Heart left ventricle (tissue), 16 donors: ENCODE measurements around the gene IL1RL2. TPM values are rescaled to one million over a fixed set of nuclear protein-coding genes. Genes with fewer than 3 reads are reported as not detected.
A peak's percentile ranks its signal among the peaks of the same experiment; 100 is the strongest.

Source experiments
- ATAC-seq, 4 donors: fragments of 200-7000 bp; cut with Tn5 transposase; one replicate each; pipeline ENCODE4 v1.9.1; 2020 to 2022; ENCODE audit warnings: moderate library complexity in 4 of 4, mild to moderate bottlenecking in 3 of 4, moderate number of reproducible peaks in 1 of 4
- DNase-seq, 5 donors: peaks; one replicate each; pipeline ENCODE4 v3.0.0-alpha.2; 2020
- H3K27ac ChIP-seq, 12 donors: fragments of 200-600 bp; sonication (generic) in 4 of 12; one replicate each; pipeline versions ENCODE4 v1.5.0 to v1.8.0; 2016 to 2022; ENCODE audit warnings: mild to moderate bottlenecking in 2 of 12
- H3K27me3 ChIP-seq, 9 donors: fragments of 200-600 bp; sonication (generic) in 2 of 9; one replicate each; pipeline versions ENCODE4 v1.5.1 to v1.8.0; 2016 to 2022; ENCODE audit warnings: mild to moderate bottlenecking in 3 of 9
- H3K36me3 ChIP-seq, 9 donors: fragments of 200-600 bp; sonication (generic) in 2 of 9; one replicate each; pipeline versions ENCODE4 v1.5.0 to v1.8.0; 2018 to 2022; ENCODE audit warnings: mild to moderate bottlenecking in 2 of 9
- H3K4me1 ChIP-seq, 12 donors: fragments of 200-600 bp; sonication (generic) in 4 of 12; one replicate each; pipeline versions ENCODE4 v1.5.0 to v1.8.0; 2016 to 2022; ENCODE audit warnings: mild to moderate bottlenecking in 3 of 12
- H3K4me3 ChIP-seq, 12 donors: fragments of 200-600 bp; sonication (generic) in 4 of 12; one replicate each; pipeline versions ENCODE4 v1.5.0 to v1.8.0; 2017 to 2022; ENCODE audit warnings: mild to moderate bottlenecking in 9 of 12, moderate library complexity in 4 of 12
- H3K9me3 ChIP-seq, 12 donors: fragments of 200-600 bp; sonication (generic) in 4 of 12; one replicate each; pipeline versions ENCODE4 v1.5.0 to v1.8.0; 2016 to 2022; ENCODE audit warnings: mild to moderate bottlenecking in 1 of 12
- POLR2A ChIP-seq, 2 donors: fragments of 450-650 bp; IDR thresholded peaks; one replicate each; pipeline ENCODE4 v1.6.1; 2017; ENCODE audit warnings: antibody characterized with exemption in 2 of 2, mild to moderate bottlenecking in 2 of 2, moderate library complexity in 2 of 2
- WGBS, 4 donors: extraction: QIAGEN DNeasy Blood & Tissue Kit in 2 of 4; methylation state at CpG; one replicate each; pipeline versions ENCODE4 v1.1.5 to v1.1.7; 2013 to 2018; 5-methylcytosine and 5-hydroxymethylcytosine counted together
- intact Hi-C, 10 donors: fragments of 100-400 bp; cut with DNase I; formaldehyde crosslinking; loops; one replicate each; pipeline versions ENCODE4 v1.11.1 to v1.14.2; 2022
- polyA plus RNA-seq, 2 donors: library from polyadenylated mRNA; stranded (reverse); fragments of 200-250 nt; gene quantifications; one replicate each; pipeline ENCODE4 v1.2.3, GENCODE V29; 2013
- total RNA-seq, 9 donors: library from RNA; depleted of rRNA in 2 of 9; stranded (reverse); fragments of >200 nt in 2 of 9; fragmentation: NEBNext Ultra II Directional in 3 of 9; extraction: Animal tissue kit (Norgen Biotek cat#: 25700) in 3 of 9; gene quantifications; one replicate each; pipeline versions ENCODE4 v1.1.0 to v1.2.4, GENCODE V29; 2016 to 2023
- TF ChIP-seq, protein P1 (sequence below), 12 donors: fragments of 200-600 bp; sonication (generic) in 4 of 12; IDR thresholded peaks; one replicate each; pipeline versions ENCODE4 v1.5.0 to v1.8.0; 2018 to 2022; ENCODE audit warnings: antibody characterized with exemption in 12 of 12, mild to moderate bottlenecking in 5 of 12
- donor health status: ischemic (EF 13 %, LVEDD 7.1; RV severe dilation, severe dysfunction).
- donor health status: healthy with polysubstance abuse.
- donor health status: DM: no; HTN: yes; CAD: no.
- donor health status: DM: no; HTN: no; CAD: no.
- donor health status: ischemic (EF 25% LVEDD 6.9; RV normal size, moderate dysfunction).
- donor health status: ischemic (EF 25% LVEDD 5.7; RV mildly dilated, moderate dysfunction).
- donor health status: healthy.
- donor health status: DM: yes; HTN: yes; CAD: no.
- donor health status: ischemic (EF 35%, LVEDD 5.7; RV mildly dilated, moderate dysfunction).
- donor health status: nonischemic (EF 11% LVEDD 7.7; RV severe dilation, severe dysfunction).
- donor health status: DM: yes; HTN: yes; CAD: no.
- donor health status: PGD.
- donor health status: ischemic (EF 29% LVEDD 5.4; RV normal size, mild dysfunction).
- donor health status: nonischemic (EF 23%, LVEDD 6.1; RV moderate dilation, normal function).

The IL1RL2 gene
- total and polyA plus RNA-seq, 11 donors = 0.22 to 0.75 (median 0.43) TPM; not detected in 5

DNA sequence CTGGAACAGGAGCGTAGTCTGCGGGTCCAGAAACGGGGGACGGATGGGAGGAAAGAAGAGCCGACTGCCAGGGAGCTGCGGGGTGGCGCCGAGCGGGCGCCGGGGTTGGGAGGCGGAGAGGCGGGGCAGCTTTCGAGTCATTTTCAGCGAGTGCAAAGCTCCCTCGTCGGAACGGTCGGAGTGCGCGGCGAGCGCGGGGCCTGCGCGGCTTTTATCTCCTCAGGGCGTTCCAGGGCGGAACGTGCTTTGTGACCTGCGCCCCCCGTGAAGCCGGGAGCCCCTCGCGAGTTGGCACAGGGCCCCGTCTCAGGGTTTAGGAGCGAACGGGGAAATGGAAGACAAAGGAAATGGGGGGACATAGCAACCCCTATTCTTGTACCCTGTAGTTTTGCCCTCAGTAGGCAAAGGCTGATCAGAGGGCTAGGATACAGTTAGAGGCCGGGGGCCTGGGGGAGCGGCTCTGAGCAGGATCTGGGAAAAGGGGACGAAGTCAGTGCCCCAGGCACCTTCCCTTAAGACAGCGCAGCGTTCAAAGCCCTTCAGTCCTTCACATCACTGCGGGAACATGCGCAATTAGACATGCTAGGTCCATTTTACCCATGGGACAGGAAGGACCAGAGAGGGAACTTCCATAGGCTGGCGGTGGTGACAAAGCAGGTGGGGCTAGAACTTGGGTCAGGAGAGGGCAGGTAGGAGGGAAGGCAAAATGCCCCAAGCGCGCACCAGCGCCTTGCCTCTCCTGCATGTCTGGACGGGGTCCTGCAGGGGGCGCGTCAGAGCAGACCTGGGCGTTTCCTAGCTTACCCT is 64.4 kb downstream of the IL1RL2 start:
- intact Hi-C loops = loop anchor here in 7 of 10 donors (2.0 to 10.0 kb wide), 6 partner anchors 86 to 196 kb away; partner anchors contain the start of gene IL18R1 (in 1 of the 7)
- peak; percentile 63 to 86 (median 78) for ATAC-seq

DNA sequence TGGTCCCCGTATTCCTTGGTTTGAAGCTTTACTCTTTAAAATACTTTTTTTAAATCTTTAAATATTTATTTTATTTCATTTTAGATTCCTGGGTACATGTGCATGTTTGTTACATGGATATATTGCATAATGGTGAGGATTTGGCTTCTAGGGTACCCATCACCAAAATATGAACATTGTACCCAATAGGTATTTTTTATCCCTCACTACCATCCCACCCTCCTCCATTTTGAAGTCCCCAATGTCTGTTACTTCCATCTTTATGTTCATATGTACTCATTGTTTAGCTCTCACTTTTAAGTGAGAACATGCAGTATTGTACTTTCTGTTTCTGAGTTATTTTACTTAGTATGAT is 65.0 kb downstream of the IL1RL2 start:
- WGBS, 4 donors = 15 to 30% (median 27%) methylated on average over 1 of the region's 1 CpG
- H3K27ac ChIP-seq = no peak overlapping the region
- peak overlapping the region in 1 of 12 donors; percentile 43 for H3K4me3 ChIP-seq
- TF ChIP-seq, protein P1, sequence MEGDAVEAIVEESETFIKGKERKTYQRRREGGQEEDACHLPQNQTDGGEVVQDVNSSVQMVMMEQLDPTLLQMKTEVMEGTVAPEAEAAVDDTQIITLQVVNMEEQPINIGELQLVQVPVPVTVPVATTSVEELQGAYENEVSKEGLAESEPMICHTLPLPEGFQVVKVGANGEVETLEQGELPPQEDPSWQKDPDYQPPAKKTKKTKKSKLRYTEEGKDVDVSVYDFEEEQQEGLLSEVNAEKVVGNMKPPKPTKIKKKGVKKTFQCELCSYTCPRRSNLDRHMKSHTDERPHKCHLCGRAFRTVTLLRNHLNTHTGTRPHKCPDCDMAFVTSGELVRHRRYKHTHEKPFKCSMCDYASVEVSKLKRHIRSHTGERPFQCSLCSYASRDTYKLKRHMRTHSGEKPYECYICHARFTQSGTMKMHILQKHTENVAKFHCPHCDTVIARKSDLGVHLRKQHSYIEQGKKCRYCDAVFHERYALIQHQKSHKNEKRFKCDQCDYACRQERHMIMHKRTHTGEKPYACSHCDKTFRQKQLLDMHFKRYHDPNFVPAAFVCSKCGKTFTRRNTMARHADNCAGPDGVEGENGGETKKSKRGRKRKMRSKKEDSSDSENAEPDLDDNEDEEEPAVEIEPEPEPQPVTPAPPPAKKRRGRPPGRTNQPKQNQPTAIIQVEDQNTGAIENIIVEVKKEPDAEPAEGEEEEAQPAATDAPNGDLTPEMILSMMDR (IDR thresholded peaks at IDR 0.05) = peak in 2 of 12 donors; percentile 0 to 28
- TF ChIP-seq POLR2A (IDR thresholded peaks at IDR 0.05) = no peak
- peaks cover 0 to 35% (median 8%) of the 10 kb centered on the region in 12 donors for H3K4me1 ChIP-seq
- no peaks in the 10 kb centered on the region for H3K36me3 ChIP-seq
- no peak for DNase-seq
- intact Hi-C loops = loop anchor here in 8 of 10 donors (2.0 to 10.0 kb wide), 8 partner anchors 85 to 195 kb away; partner anchors contain the start of gene IL18R1 (in 3 of the 8)
- peaks cover 0 to 19% (median 3%) of the 10 kb centered on the region in 9 donors for H3K27me3 ChIP-seq
- ATAC-seq = no peak
- H3K9me3 ChIP-seq = no peaks in the 10 kb centered on the region

More for the DNA sequence above, 64.4 kb downstream of the IL1RL2 start:
- 3 to 9% (median 7%) methylated on average over 46 to 52 of the region's 52 CpGs for WGBS, 4 donors
- Histone ChIP-seq H3K4me3 (peak overlapping the region in 11 of 12 donors; percentile 25 to 61 (median 45)), H3K27me3 (peaks cover 0 to 19% (median 3%) of the 10 kb centered on the region in 9 donors), H3K36me3 (no peaks in the 10 kb centered on the region), H3K9me3 (no peaks in the 10 kb centered on the region), H3K4me1 (peaks cover 0 to 29% (median 7%) of the 10 kb centered on the region in 12 donors), H3K27ac (peak overlapping the region in 3 of 12 donors; percentile 15 to 74 (median 45))
- DNase-seq = peak; percentile 51 to 81 (median 63)
- TF ChIP-seq POLR2A (IDR thresholded peaks at IDR 0.05) = no peak
- TF ChIP-seq, protein P1 (IDR thresholded peaks at IDR 0.05) = peak; percentile 53 to 78 (median 66)

DNA sequence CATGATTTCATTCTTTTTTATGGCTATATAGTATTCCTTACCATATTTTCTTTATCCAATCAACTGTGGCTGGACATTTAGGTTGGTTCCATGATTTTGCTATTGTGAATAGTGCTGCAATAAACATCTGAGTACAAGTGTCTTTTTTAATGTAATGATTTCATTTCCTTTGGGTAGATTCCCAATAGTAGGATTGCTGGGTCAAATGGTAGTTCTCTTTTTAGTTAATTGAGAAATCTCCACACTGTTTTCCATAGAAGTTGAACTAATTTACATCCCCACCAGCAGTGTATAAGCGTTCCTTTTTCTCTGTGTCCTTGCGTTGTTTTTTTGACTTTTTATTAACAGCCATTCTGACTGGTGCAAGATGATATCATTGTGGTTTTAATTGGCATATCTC is 65.4 kb downstream of the IL1RL2 start:
- Histone ChIP-seq H3K4me1 (peaks cover 0 to 39% (median 9%) of the 10 kb centered on the region in 12 donors), H3K27me3 (peaks cover 0 to 19% (median 3%) of the 10 kb centered on the region in 9 donors), H3K9me3 (no peaks in the 10 kb centered on the region), H3K36me3 (no peaks in the 10 kb centered on the region), H3K27ac (no peak overlapping the region), H3K4me3 (no peak overlapping the region)
- 94 to 97% (median 96%) methylated on average over 2 of the region's 2 CpGs for WGBS, 4 donors
- ATAC-seq = no peak
- intact Hi-C loops = loop anchor here in 8 of 10 donors (2.0 to 10.0 kb wide), 7 partner anchors 85 to 195 kb away; partner anchors contain the start of gene IL18R1 (in 3 of the 8)
- no peak for DNase-seq
- TF ChIP-seq POLR2A (IDR thresholded peaks at IDR 0.05) = no peak
- TF ChIP-seq, protein P1 (IDR thresholded peaks at IDR 0.05) = no peak

DNA sequence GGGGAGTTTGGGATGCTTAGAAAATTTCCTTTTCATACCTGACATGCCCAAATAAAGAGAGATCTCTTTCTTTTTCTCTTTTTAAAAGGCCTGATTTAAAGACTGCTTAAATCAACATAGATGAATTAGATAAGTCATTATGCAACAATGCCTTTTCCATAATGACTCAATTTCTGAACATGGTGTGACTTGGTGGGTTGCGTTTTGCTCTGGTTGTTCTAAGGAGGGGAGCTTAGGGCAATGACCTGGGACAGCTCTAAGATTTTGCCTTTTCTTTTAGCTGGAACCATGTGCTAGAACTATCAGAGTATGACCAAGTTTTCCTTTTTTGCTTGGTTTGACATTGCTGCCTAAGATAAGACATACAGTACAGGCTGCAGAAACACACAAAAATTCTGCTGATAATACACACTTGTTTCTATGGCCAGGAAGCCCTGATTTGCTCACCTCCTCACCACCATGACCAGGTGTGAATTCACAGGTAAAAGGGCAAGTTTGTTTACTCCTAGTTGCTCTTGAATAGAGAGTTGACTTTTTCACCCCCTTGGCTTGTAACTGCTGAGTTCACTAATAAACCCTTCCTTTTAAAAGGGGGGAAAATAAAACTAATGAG is 66.4 kb downstream of the IL1RL2 start:
- Histone ChIP-seq H3K27me3 (peaks cover 0 to 19% (median 3%) of the 10 kb centered on the region in 9 donors), H3K36me3 (no peaks in the 10 kb centered on the region), H3K9me3 (no peaks in the 10 kb centered on the region), H3K4me1 (peaks cover 0 to 46% (median 9%) of the 10 kb centered on the region in 12 donors), H3K27ac (no peak overlapping the region), H3K4me3 (no peak overlapping the region)
- TF ChIP-seq, protein P1 (IDR thresholded peaks at IDR 0.05) = no peak
- no peak for TF ChIP-seq POLR2A (IDR thresholded peaks at IDR 0.05)
- DNase-seq = no peak
- intact Hi-C loops = loop anchor here in 8 of 10 donors (2.0 to 10.0 kb wide), 7 partner anchors 84 to 194 kb away; partner anchors contain the start of gene IL18R1 (in 3 of the 8)
- WGBS, 4 donors = 90 to 96% (median 93%) methylated on average over 1 of the region's 1 CpG
- no peak for ATAC-seq
